GM21447 (cell line): ENCODE results near the gene NHS.
"Not testable (repeated sequence)": the region's sequence is repeated elsewhere in the genome, so short reads cannot be mapped to it uniquely, and the experiment has no call there.

Source experiments
- ATAC-seq: cut with Tn5 transposase; IDR thresholded peaks from one replicate; pipeline ENCODE4 v1.9.1; 2021; ENCODE audit not compliant: unreplicated experiment

NHS gene

GRCh38 chrX:17446269-17446668 lies 71.3 kb downstream of the NHS start:
- not testable (repeated sequence) for ATAC-seq

- no peak for ATAC-seq
Measured at GRCh38 chrX:17448188-17448587, 73.2 kb downstream of the NHS start.

GRCh38 chrX:17449866-17450265 lies 74.9 kb downstream of the NHS start:
- no peak for ATAC-seq

GRCh38 chrX:17453788-17454187 lies 78.8 kb downstream of the NHS start:
- ATAC-seq, result no peak

GRCh38 chrX:17456526-17456925 lies 81.5 kb downstream of the NHS start:
- ATAC-seq, result no peak

- ATAC-seq, result no peak
Measured at GRCh38 chrX:17459008-17459611, 84.1 kb downstream of the NHS start.

GRCh38 chrX:17459661-17460060 lies 84.7 kb downstream of the NHS start:
- no peak for ATAC-seq

GRCh38 chrX:17462881-17463280 lies 87.9 kb downstream of the NHS start:
- no peak for ATAC-seq

- ATAC-seq, result no peak
Measured at GRCh38 chrX:17464194-17464593, 89.2 kb downstream of the NHS start.

- ATAC-seq, result no peak
Measured at GRCh38 chrX:17465201-17465600, 90.2 kb downstream of the NHS start.

GRCh38 chrX:17465802-17466201 lies 90.8 kb downstream of the NHS start:
- no peak for ATAC-seq

- no peak for ATAC-seq
Measured at GRCh38 chrX:17470136-17470535, 95.1 kb downstream of the NHS start.

GRCh38 chrX:17471121-17471520 lies 96.1 kb downstream of the NHS start:
- ATAC-seq, result no peak

- ATAC-seq, result no peak
Measured at GRCh38 chrX:17471861-17472260, 96.9 kb downstream of the NHS start.

- no peak for ATAC-seq
Measured at GRCh38 chrX:17472424-17472823, 97.4 kb downstream of the NHS start.

- ATAC-seq, result no peak
Measured at GRCh38 chrX:17473021-17473420, 98.0 kb downstream of the NHS start.

GRCh38 chrX:17474892-17475291 lies 99.9 kb downstream of the NHS start:
- ATAC-seq, result no peak

GRCh38 chrX:17475449-17476217 lies 100.6 kb downstream of the NHS start:
- ATAC-seq, result no peak

- ATAC-seq, result no peak
Measured at GRCh38 chrX:17476411-17476810, 101.4 kb downstream of the NHS start.

GRCh38 chrX:17481086-17481485 lies 106.1 kb downstream of the NHS start:
- no peak for ATAC-seq

GRCh38 chrX:17484592-17484991 lies 109.6 kb downstream of the NHS start:
- no peak for ATAC-seq

- ATAC-seq, result no peak
Measured at GRCh38 chrX:17485391-17485790, 110.4 kb downstream of the NHS start.

GRCh38 chrX:17488036-17488435 lies 113.0 kb downstream of the NHS start:
- no peak for ATAC-seq
